K562 (cell line): ENCODE measurements around the gene UBE3B.

ENCODE experiments used
- CBFB ChIP-seq: sonication (generic); formaldehyde crosslinking; IDR thresholded peaks from 2 replicates; pipeline ENCODE4 v1.4.0; 2020; ENCODE audit warnings: mild to moderate bottlenecking, missing genetic modification reagents
- CTCF ChIP-seq, 3 experiments: IDR thresholded peaks in 2 of 3; conservative IDR thresholded peaks in 1 of 3; 2 replicates each; pipeline ENCODE4 v1.5.1; 2011 to 2012; ENCODE audit warnings: low read length in 3 of 3, mild to moderate bottlenecking in 3 of 3, control low read depth in 2 of 3, improper control_type of control experiment in 1 of 3, inconsistent platforms in 1 of 3, low read depth in 1 of 3, mixed read lengths in 1 of 3, moderate library complexity in 1 of 3; ENCODE audit not compliant: insufficient read depth in 2 of 3
- EGR1 ChIP-seq: fragments of 450-650 bp; conservative IDR thresholded peaks from 2 replicates; pipeline ENCODE4 v1.6.1; 2017; ENCODE audit warnings: mild to moderate bottlenecking
- KLF6 ChIP-seq: fragments of 250-450 bp; sonication (Bioruptor Pico); IDR thresholded peaks from 2 replicates; pipeline ENCODE4 v1.4.0; 2020; ENCODE audit warnings: mild to moderate bottlenecking, moderate library complexity, borderline replicate concordance
- NBN ChIP-seq: fragments of 450-650 bp; IDR thresholded peaks from 2 replicates; pipeline ENCODE4 v1.6.1; 2016; ENCODE audit warnings: low read depth, mild to moderate bottlenecking
- TCFL5 ChIP-seq: fragments of 250-450 bp; sonication (Bioruptor Pico); conservative IDR thresholded peaks from 2 replicates; pipeline ENCODE4 v1.6.1; 2021; ENCODE audit warnings: mild to moderate bottlenecking, moderate library complexity, matching md5 sums
- ZFPM2 ChIP-seq: fragments of 250-450 bp; sonication (Bioruptor Pico); IDR thresholded peaks from 2 replicates; pipeline ENCODE4 v1.5.1; 2022; ENCODE audit warnings: mild to moderate bottlenecking
- ZNF146 ChIP-seq: IDR thresholded peaks from one replicate; pipeline ENCODE4 v1.6.1; 2018; ENCODE audit warnings: missing compliant biosample characterization; ENCODE audit not compliant: unreplicated experiment
- TF ChIP-seq, protein P1 (sequence below): sonication (generic); formaldehyde crosslinking; IDR thresholded peaks from 2 replicates; pipeline ENCODE4 v1.8.0; 2022; ENCODE audit warnings: mild to moderate bottlenecking, missing genetic modification reagents

GRCh38 chr12:109487181-109488050, 10.0 kb downstream of the UBE3B start:
- TF ChIP-seq CBFB (CRISPR knock-in tag) = no peak
- no peak for TF ChIP-seq CTCF (IDR thresholded peaks at IDR 0.05 in 2 of 3, conservative IDR thresholded peaks at IDR 0.05 in 1 of 3; ENCODE audit: insufficient read depth in 2 of 3, low read depth in 1 of 3, low read length in 3 of 3)
- TF ChIP-seq ZNF146 (CRISPR knock-in tag) = no peak
- TF ChIP-seq ZFPM2 (CRISPR knock-in tag) = no peak
- TF ChIP-seq TCFL5 = no peak
- TF ChIP-seq, protein P1, sequence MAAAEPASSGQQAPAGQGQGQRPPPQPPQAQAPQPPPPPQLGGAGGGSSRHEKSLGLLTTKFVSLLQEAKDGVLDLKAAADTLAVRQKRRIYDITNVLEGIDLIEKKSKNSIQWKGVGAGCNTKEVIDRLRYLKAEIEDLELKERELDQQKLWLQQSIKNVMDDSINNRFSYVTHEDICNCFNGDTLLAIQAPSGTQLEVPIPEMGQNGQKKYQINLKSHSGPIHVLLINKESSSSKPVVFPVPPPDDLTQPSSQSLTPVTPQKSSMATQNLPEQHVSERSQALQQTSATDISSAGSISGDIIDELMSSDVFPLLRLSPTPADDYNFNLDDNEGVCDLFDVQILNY (CRISPR knock-in tag) = no peak
- TF ChIP-seq EGR1 = no peak
- TF ChIP-seq KLF6 (CRISPR knock-in tag) = no peak
- TF ChIP-seq NBN = no peak
